Measurements from ENCODE around the gene BZW1. TPM values are rescaled to one million over a fixed set of nuclear protein-coding genes. Genes with fewer than 3 reads are reported as not detected.

The BZW1 gene
- total and polyA plus RNA-seq, 2 of the 4 experiments (the other 2 are of a cell fraction), result 204 to 268 TPM

DNA sequence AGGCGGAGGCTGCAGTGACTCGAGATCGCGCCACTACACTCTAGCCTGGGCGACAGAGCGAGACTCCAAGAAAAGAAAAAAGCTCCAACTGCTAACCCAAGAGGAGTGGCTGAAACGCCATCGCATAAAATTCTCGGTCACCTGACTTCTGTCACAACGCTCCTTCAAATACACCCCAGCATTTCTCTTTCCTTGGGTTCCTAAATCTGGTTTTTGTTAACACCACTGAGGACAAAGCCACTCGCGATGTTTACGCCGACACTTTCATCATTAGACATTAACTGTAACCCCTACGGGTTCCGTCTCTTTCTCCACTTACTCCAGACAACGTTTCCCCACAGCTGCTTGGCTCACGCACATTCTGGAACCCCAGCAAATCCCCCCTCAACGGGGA is 52.1 kb downstream of the BZW1 start:
- Histone ChIP-seq H2BK20ac (ENCODE audit: low read depth, low read length) (no peak overlapping the region), H2AFZ (replicated peaks; ENCODE audit: low read length, poor library complexity) (peak overlapping the region; percentile 90), H2AK5ac (ENCODE audit: low read depth, low read length) (peak overlapping the region; percentile 87), H4K20me1 (ENCODE audit: insufficient read depth, low read length) (peaks cover 47% of the 10 kb centered on the region), H3K36me3 (ENCODE audit: control insufficient read depth, insufficient read depth, low read length) (peaks cover 10% of the 10 kb centered on the region), H4K8ac (ENCODE audit: low read depth in 2 of 2, low read length in 2 of 2) (peak overlapping the region; percentile 96), H2BK15ac (ENCODE audit: low read depth, low read length) (no peak overlapping the region), H3K4me1 (ENCODE audit: control insufficient read depth, insufficient read depth, low read length) (peaks cover 5% of the 10 kb centered on the region), H3K27me3 (ENCODE audit: control insufficient read depth, insufficient read depth, low read length) (no peaks in the 10 kb centered on the region), H3K4me3 (ENCODE audit: insufficient read depth, low read depth, low read length) (peak overlapping the region; percentile 60), H3K9me1 (ENCODE audit: insufficient read depth, low read length) (peaks cover 7% of the 10 kb centered on the region), H4K5ac (ENCODE audit: low read depth, low read length) (peak overlapping the region; percentile 92), H3K9ac (ENCODE audit: low read depth, low read length) (peak overlapping the region; percentile 100), H3K79me1 (ENCODE audit: low read depth in 1 of 2, low read length in 2 of 2) (peaks cover 0 to 24% of the 10 kb centered on the region in 2 experiments; a peak in 3 of 4 replicates), H3K14ac (replicated peaks; ENCODE audit: low read depth, low read length) (peak overlapping the region; percentile 99), H3K23ac (ENCODE audit: low read depth, low read length) (peak overlapping the region; percentile 96), H3K9me3 (ENCODE audit: control insufficient read depth, insufficient read depth, low read length) (no peaks in the 10 kb centered on the region), H3K27ac (ENCODE audit: insufficient read depth, low read length) (peak overlapping the region; percentile 88), H2AK9ac (replicated peaks; ENCODE audit: low read depth, low read length, poor library complexity) (peak overlapping the region; percentile 100), H3K56ac (ENCODE audit: extremely low read depth, insufficient read depth, low read length) (peak overlapping the region; percentile 95), H3K18ac (ENCODE audit: low read depth, low read length) (peak overlapping the region; percentile 97), H4K91ac (ENCODE audit: insufficient read depth, low read depth, low read length) (peak overlapping the region; percentile 91), H2BK120ac (ENCODE audit: low read depth, low read length) (peak overlapping the region; percentile 56), H2BK5ac (ENCODE audit: low read depth, low read length, poor library complexity, severe bottlenecking) (peak overlapping the region; percentile 87), H3K4ac (ENCODE audit: low read depth, low read length) (peak overlapping the region; percentile 97), H3K4me2 (ENCODE audit: low read depth, low read length) (peak overlapping the region; percentile 84)
- no peak for DNase-seq
- ATAC-seq (ENCODE audit: low read depth), result no peak
- no peak for TF ChIP-seq POLR2A (IDR thresholded peaks at IDR 0.05; ENCODE audit: low read depth, low read length)
- TF ChIP-seq USF2 (IDR thresholded peaks at IDR 0.05; ENCODE audit: low read depth, low read length), result peak; percentile 4; the same call in 1 of the 2 replicates
- no peak for TF ChIP-seq CTCF (conservative IDR thresholded peaks at IDR 0.05; ENCODE audit: low read depth, low read length)
- intact Hi-C loops (cut with micrococcal nuclease), result loop anchor here (1.0 to 5.0 kb wide), 3 partner anchors 45 to 150 kb away; no protein-coding TSS in a partner anchor
- no TSS peak for BruUV-seq (replicated peaks)
- in situ Hi-C loops (cut with MboI; ENCODE audit: low sequenced_read_pairs), result no loop called here
- dilution Hi-C loops (cut with HindIII; ENCODE audit: low sequenced_read_pairs, unreplicated experiment), result no loop called here
- POLR2A ChIA-PET (ENCODE audit: unreplicated experiment), result interaction anchor here (0.5 kb wide), 1 partner anchor 33 kb away, joined by 3 read pairs; no protein-coding TSS in a partner anchor
- CTCF ChIA-PET, result interaction anchor here (1.4 kb wide), 1 partner anchor 158 kb away, joined by 3 read pairs; no protein-coding TSS in a partner anchor
- WGBS, 2 experiments (ENCODE audit: extremely low coverage in 2 of 2, insufficient read length in 1 of 2), result 1% methylated on average over 16 of the region's 19 CpGs; no CpG with 5 or more reads in 1 of the 2 experiments
